K562 (cell line): Measurements from ENCODE around the gene HOXA5. TPM values are rescaled to one million over a fixed set of nuclear protein-coding genes. Genes with fewer than 3 reads are reported as not detected.

Source experiments
- ATAC-seq: fragments of 200-7000 bp; cut with Tn5 transposase; 3 replicates; pipeline ENCODE4 v1.9.1; 2020; ENCODE audit warnings: moderate library complexity
- BruUV-seq: library from RNA; stranded (reverse); fragments of 400-500 nt; replicated peaks from 2 replicates; lab custom pipeline; 2021; lab: Mats Ljungman, UMichigan
- CTCF ChIA-PET: fragments of 300-600 bp; formaldehyde crosslinking; extraction: SDS; loops from one replicate; lab custom pipeline; 2021; ENCODE audit warnings: low intra/inter-chr PET ratio; lab: Yijun Ruan, JAX
- POLR2A ChIA-PET: fragments of 300-600, 350-650 bp; sonication (Branson Sonifier 250); formaldehyde crosslinking; extraction: SDS; loops from one replicate; lab custom pipeline; 2021; ENCODE audit warnings: antibody characterized with exemption, inconsistent platforms; lab: Yijun Ruan, JAX
- DNase-seq, 4 experiments: peaks; one replicate each; pipeline versions ENCODE4 v3.0.0 to v3.0.0-alpha.2; 2011 to 2018; ENCODE audit warnings: low spot score in 3 of 4, mixed read lengths in 3 of 4; ENCODE audit errors: extremely low read depth in 1 of 4
- FAIRE-seq: peaks from 2 replicates; lab custom pipeline; 2011; peaks lifted over from hg19 to GRCh38; lab: Jason Lieb, UNC
- H2AFZ ChIP-seq: 2 replicates; pipeline ENCODE4 v1.6.0; 2011; ENCODE audit warnings: low read depth, low read length, control low read depth, inconsistent platforms
- H3K27ac ChIP-seq: fragments of 200-600 bp; 3 replicates; pipeline ENCODE4 v1.8.0; 2011; ENCODE audit warnings: low read depth, mild to moderate bottlenecking, control low read depth, inconsistent platforms, low read length, moderate library complexity, mixed read lengths; ENCODE audit errors: extremely low read depth
- H3K27me3 ChIP-seq, 2 experiments: fragments of 300-600 bp in 1 of 2; 2 replicates in 1 of 2; 3 replicates in 1 of 2; pipeline versions ENCODE4 v1.6.0 to v1.8.0; 2011; ENCODE audit warnings: inconsistent platforms in 2 of 2, low read length in 2 of 2, mild to moderate bottlenecking in 1 of 2, mixed read lengths in 1 of 2, moderate library complexity in 1 of 2; ENCODE audit not compliant: control insufficient read depth in 2 of 2, insufficient read depth in 2 of 2
- H3K36me3 ChIP-seq: fragments of 300-600 bp; 3 replicates; pipeline ENCODE4 v1.8.0; 2011; ENCODE audit warnings: mild to moderate bottlenecking, low read length, inconsistent platforms; ENCODE audit not compliant: control insufficient read depth, insufficient read depth
- H3K4me1 ChIP-seq, 2 experiments: fragments of 200-600 bp in 1 of 2; replicated peaks in 1 of 2; 2 replicates in 1 of 2; 3 replicates in 1 of 2; pipeline versions ENCODE4 v1.5.1 to v1.8.0; 2011; ENCODE audit warnings: inconsistent platforms in 2 of 2, low read length in 2 of 2, mild to moderate bottlenecking in 1 of 2, mixed read lengths in 1 of 2, moderate library complexity in 1 of 2; ENCODE audit not compliant: control insufficient read depth in 2 of 2, insufficient read depth in 2 of 2
- H3K4me2 ChIP-seq: 2 replicates; pipeline ENCODE4 v1.6.1; 2011; ENCODE audit warnings: low read length, control low read depth, inconsistent platforms, mixed read lengths; ENCODE audit not compliant: insufficient read depth
- H3K4me3 ChIP-seq: fragments of 200-600 bp; sonication (generic), shearing (Covaris generic); 2 replicates; pipeline ENCODE4 v1.5.1; 2016; ENCODE audit warnings: control low read depth, inconsistent platforms
- H3K79me2 ChIP-seq: fragments of 200-600 bp; 3 replicates; pipeline ENCODE4 v1.8.0; 2011; ENCODE audit warnings: low read length, inconsistent platforms; ENCODE audit not compliant: control insufficient read depth, insufficient read depth
- H3K9ac ChIP-seq, 2 experiments: 2 replicates each; pipeline versions ENCODE4 v1.6.0 to v1.6.1; 2011; ENCODE audit warnings: low read depth in 2 of 2, low read length in 2 of 2, control low read depth in 1 of 2, inconsistent platforms in 1 of 2, mild to moderate bottlenecking in 1 of 2, mixed read lengths in 1 of 2; ENCODE audit not compliant: insufficient read depth in 1 of 2
- H3K9me1 ChIP-seq: one replicate; pipeline ENCODE4 v1.6.0; 2011; ENCODE audit warnings: inconsistent platforms, mild to moderate bottlenecking, low read length, moderate library complexity; ENCODE audit not compliant: control insufficient read depth, insufficient read depth
- H3K9me3 ChIP-seq: replicated peaks from 2 replicates; pipeline ENCODE4 v1.5.1; 2011; ENCODE audit warnings: low read depth, low read length, inconsistent platforms; ENCODE audit not compliant: control insufficient read depth, insufficient read depth
- H4K20me1 ChIP-seq: replicated peaks from 2 replicates; pipeline ENCODE4 v1.6.1; 2011; ENCODE audit warnings: low read length, inconsistent platforms, mixed read lengths; ENCODE audit not compliant: control insufficient read depth, insufficient read depth
- ARID1B ChIP-seq: fragments of 450-650 bp; IDR thresholded peaks from 2 replicates; pipeline ENCODE4 v1.6.1; 2016; ENCODE audit warnings: antibody characterized with exemption, mild to moderate bottlenecking, inconsistent platforms
- CEBPB ChIP-seq: fragments of 450-650 bp; IDR thresholded peaks from 2 replicates; pipeline ENCODE4 v1.6.1; 2016; ENCODE audit warnings: missing genetic modification characterization, missing compliant biosample characterization
- KLF1 ChIP-seq: fragments of 450-650 bp; IDR thresholded peaks from 2 replicates; pipeline ENCODE4 v1.6.1; 2016; ENCODE audit warnings: missing genetic modification characterization, missing compliant biosample characterization
- MYC ChIP-seq, 2 experiments: fragments of 250-450 bp in 1 of 2; sonication (Bioruptor Pico) in 1 of 2; IDR thresholded peaks; 2 replicates each; pipeline versions ENCODE4 v1.5.1 to v1.6.1; 2012 to 2021; ENCODE audit warnings: low read depth in 2 of 2, borderline replicate concordance in 1 of 2, improper control_type of control experiment in 1 of 2, low read length in 1 of 2, mild to moderate bottlenecking in 1 of 2, moderate library complexity in 1 of 2
- NELFE ChIP-seq: IDR thresholded peaks from 2 replicates; pipeline ENCODE4 v1.6.1; 2011; ENCODE audit warnings: mild to moderate bottlenecking; ENCODE audit not compliant: insufficient read depth, insufficient read length
- POLR2A ChIP-seq: fragments of 450-650 bp; conservative IDR thresholded peaks from 2 replicates; pipeline ENCODE4 v1.6.1; 2016
- RB1 ChIP-seq: fragments of 450-650 bp; IDR thresholded peaks from 2 replicates; pipeline ENCODE4 v1.6.1; 2017; ENCODE audit warnings: low read depth, mild to moderate bottlenecking
- ZNF57 ChIP-seq: fragments of 450-650 bp; formaldehyde crosslinking; IDR thresholded peaks from 2 replicates; pipeline ENCODE4 v1.4.0; 2020; ENCODE audit warnings: mild to moderate bottlenecking, moderate library complexity
- ZNF668 ChIP-seq: fragments of 250-450 bp; sonication (Bioruptor Pico); IDR thresholded peaks from 2 replicates; pipeline ENCODE4 v1.8.0; 2022; ENCODE audit warnings: mild to moderate bottlenecking, inconsistent platforms
- WGBS: fragments of 100-300 bp; shearing (Covaris generic); methylation state at CpG from one replicate; pipeline ENCODE4 v1.1.6; 2016; ENCODE audit warnings: low coverage, mixed read lengths; ENCODE audit not compliant: insufficient coverage; ENCODE audit errors: missing lambda C conversion rate; 5-methylcytosine and 5-hydroxymethylcytosine counted together
- in situ Hi-C: fragments of 300-500 bp; cut with MboI; formaldehyde crosslinking; loops from 4 replicates; pipeline ENCODE4 v1.15.0; 2018; ENCODE audit warnings: inconsistent platforms, mixed read lengths
- intact Hi-C: fragments of 100-400 bp; cut with micrococcal nuclease; formaldehyde crosslinking; loops from 2 replicates; pipeline ENCODE4 v1.14.2; 2022
- polyA plus RNA-seq, 8 experiments: library from polyadenylated mRNA; depleted of rRNA in 4 of 8; stranded (reverse) in 5 of 8; unstranded in 3 of 8; fragments of >200 nt; fragmentation: Nextera tagmentation in 2 of 8; fragmentation: Illumina TruSeq in 1 of 8; extraction: Ambion mirVana in 2 of 8; extraction: Trizol in 1 of 8; gene quantifications; 2 replicates each; pipeline versions ENCODE4 v1.2.1 to v1.2.3, GENCODE V29; 2011 to 2014; ENCODE audit warnings: inconsistent platforms in 1 of 8, missing spikeins in 1 of 8
- total RNA-seq, 7 experiments: library from RNA; depleted of rRNA in 6 of 7; stranded (reverse); fragments of >200 nt in 6 of 7; fragmentation: Illumina TruSeq in 2 of 7; extraction: Trizol in 2 of 7; gene quantifications; 2 replicates each; pipeline versions ENCODE4 v1.2.1 to v1.2.3, GENCODE V29; 2011 to 2021; ENCODE audit warnings: low replicate concordance in 1 of 7
- TF ChIP-seq, protein P1 (sequence below): IDR thresholded peaks from 3 replicates; pipeline ENCODE4 v1.6.1; 2011; ENCODE audit warnings: borderline replicate concordance, mild to moderate bottlenecking, moderate library complexity; ENCODE audit not compliant: insufficient read length; ENCODE audit errors: extremely low read depth
- TF ChIP-seq, protein P2 (sequence below): IDR thresholded peaks from 2 replicates; pipeline ENCODE4 v1.6.1; 2012; ENCODE audit warnings: low read depth, low read length, improper control_type of control experiment, borderline replicate concordance
- TF ChIP-seq, protein P3 (sequence below): fragments of 250-450 bp; sonication (Bioruptor Pico); IDR thresholded peaks from 2 replicates; pipeline ENCODE4 v1.6.1; 2021; ENCODE audit warnings: mild to moderate bottlenecking

HOXA5 gene
- total and polyA plus RNA-seq, 9 of the 15 experiments (the other 6 are each of a cell fraction or from before 2014, with no cell fraction given): 0.13 TPM; not detected in 8

DNA sequence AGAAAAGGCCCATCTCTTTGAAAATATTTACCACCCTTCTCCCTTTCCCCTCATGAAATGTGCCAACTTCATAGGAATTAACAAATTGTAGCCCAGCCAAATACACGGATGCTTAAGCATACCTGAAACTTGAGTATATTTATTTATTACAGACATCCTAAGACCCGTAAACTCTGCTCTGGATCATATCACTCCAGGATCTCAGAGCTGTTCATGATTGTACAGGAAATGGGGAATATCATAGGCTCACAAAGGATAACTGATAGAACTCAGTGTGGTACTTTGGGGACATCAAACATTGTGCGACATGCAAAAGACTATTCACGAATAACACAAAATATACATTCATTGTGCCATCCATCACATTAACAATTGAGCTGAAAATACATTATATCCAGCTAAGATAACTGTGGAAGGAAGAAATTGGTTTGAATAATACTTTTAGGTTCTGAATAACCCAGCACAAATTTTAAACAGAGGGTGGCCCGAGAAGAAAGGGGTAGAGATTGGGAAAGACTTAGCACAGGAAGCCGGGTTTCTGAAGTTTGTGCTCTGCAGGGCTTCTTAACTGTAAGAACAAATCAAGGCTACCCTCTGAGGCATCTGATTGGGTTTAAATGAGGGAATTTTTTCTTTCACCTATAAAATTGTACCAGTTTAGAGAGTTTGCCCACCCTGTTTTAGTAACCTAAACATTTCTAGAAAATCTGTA lies 50.1 kb downstream of the HOXA5 start:
- H3K9ac ChIP-seq: no peak overlapping the region
- no peak for ATAC-seq
- CTCF ChIA-PET: no interaction called here
- intact Hi-C loops: no loop called here
- no peaks in the 10 kb centered on the region for H3K79me2 ChIP-seq
- H3K4me1 ChIP-seq: peaks cover 0 to 13% of the 10 kb centered on the region in 2 experiments; a peak in 2 of 5 replicates
- TF ChIP-seq ARID1B (no peak), MYC (IDR thresholded peaks at IDR 0.05; ENCODE audit: low read depth, low read length) (no peak), MYC (CRISPR knock-in tag; IDR thresholded peaks at IDR 0.05; ENCODE audit: borderline replicate concordance, low read depth) (no peak), POLR2A (no peak), RB1 (no peak), NELFE (no peak), ZNF668 (CRISPR knock-in tag) (no peak), ZNF57 (CRISPR knock-in tag) (no peak), KLF1 (tag) (no peak), CEBPB (no peak)
- TF ChIP-seq, protein P1, sequence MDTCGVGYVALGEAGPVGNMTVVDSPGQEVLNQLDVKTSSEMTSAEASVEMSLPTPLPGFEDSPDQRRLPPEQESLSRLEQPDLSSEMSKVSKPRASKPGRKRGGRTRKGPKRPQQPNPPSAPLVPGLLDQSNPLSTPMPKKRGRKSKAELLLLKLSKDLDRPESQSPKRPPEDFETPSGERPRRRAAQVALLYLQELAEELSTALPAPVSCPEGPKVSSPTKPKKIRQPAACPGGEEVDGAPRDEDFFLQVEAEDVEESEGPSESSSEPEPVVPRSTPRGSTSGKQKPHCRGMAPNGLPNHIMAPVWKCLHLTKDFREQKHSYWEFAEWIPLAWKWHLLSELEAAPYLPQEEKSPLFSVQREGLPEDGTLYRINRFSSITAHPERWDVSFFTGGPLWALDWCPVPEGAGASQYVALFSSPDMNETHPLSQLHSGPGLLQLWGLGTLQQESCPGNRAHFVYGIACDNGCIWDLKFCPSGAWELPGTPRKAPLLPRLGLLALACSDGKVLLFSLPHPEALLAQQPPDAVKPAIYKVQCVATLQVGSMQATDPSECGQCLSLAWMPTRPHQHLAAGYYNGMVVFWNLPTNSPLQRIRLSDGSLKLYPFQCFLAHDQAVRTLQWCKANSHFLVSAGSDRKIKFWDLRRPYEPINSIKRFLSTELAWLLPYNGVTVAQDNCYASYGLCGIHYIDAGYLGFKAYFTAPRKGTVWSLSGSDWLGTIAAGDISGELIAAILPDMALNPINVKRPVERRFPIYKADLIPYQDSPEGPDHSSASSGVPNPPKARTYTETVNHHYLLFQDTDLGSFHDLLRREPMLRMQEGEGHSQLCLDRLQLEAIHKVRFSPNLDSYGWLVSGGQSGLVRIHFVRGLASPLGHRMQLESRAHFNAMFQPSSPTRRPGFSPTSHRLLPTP: no peak
- TF ChIP-seq, protein P2, sequence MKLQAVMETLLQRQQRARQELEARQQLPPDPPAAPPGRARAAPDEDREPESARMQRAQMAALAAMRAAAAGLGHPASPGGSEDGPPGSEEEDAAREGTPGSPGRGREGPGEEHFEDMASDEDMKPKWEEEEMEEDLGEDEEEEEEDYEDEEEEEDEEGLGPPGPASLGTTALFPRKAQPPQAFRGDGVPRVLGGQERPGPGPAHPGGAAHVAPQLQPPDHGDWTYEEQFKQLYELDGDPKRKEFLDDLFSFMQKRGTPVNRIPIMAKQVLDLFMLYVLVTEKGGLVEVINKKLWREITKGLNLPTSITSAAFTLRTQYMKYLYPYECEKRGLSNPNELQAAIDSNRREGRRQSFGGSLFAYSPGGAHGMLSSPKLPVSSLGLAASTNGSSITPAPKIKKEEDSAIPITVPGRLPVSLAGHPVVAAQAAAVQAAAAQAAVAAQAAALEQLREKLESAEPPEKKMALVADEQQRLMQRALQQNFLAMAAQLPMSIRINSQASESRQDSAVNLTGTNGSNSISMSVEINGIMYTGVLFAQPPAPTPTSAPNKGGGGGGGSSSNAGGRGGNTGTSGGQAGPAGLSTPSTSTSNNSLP: no peak
- TF ChIP-seq, protein P3, sequence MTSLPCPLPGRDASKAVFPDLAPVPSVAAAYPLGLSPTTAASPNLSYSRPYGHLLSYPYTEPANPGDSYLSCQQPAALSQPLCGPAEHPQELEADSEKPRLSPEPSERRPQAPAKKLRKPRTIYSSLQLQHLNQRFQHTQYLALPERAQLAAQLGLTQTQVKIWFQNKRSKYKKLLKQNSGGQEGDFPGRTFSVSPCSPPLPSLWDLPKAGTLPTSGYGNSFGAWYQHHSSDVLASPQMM (CRISPR knock-in tag): no peak
- TF ChIP-seq, all 486 proteins: peak for 0
- in situ Hi-C loops: no loop called here
- POLR2A ChIA-PET: interaction anchor here (0.8 kb wide), 1 partner anchor 11 kb away, joined by 7 read pairs; no protein-coding TSS in a partner anchor
- no peaks in the 10 kb centered on the region for H3K9me3 ChIP-seq
- no TSS peak for BruUV-seq
- H3K9me1 ChIP-seq: no peaks in the 10 kb centered on the region
- H3K27me3 ChIP-seq: peaks cover 30 to 47% of the 10 kb centered on the region in 2 experiments
- no peak overlapping the region for H3K27ac ChIP-seq
- DNase-seq (no peak), FAIRE-seq (no peak)
- H3K36me3 ChIP-seq: no peaks in the 10 kb centered on the region
- no peak overlapping the region for H3K4me2 ChIP-seq
- WGBS: 0% methylated on average over 6 of the region's 6 CpGs
- H2AFZ ChIP-seq: no peak overlapping the region
- H4K20me1 ChIP-seq: no peaks in the 10 kb centered on the region
- H3K4me3 ChIP-seq: no peak overlapping the region
